Mesenchymal stem cell (in vitro differentiated cells and primary cell): ENCODE data around the gene DNAJA4.

ENCODE experiments used
- DNase-seq: peaks from one replicate; pipeline ENCODE4 v3.0.0-alpha.2; 2013
- H2AFZ ChIP-seq: one replicate; pipeline ENCODE4 v1.6.1; 2013; ENCODE audit warnings: low read depth, mild to moderate bottlenecking, control low read depth, inconsistent platforms, low read length, moderate library complexity
- H2AK5ac ChIP-seq: 2 replicates; pipeline ENCODE4 v1.6.1; 2013; ENCODE audit warnings: low read length, moderate library complexity, mild to moderate bottlenecking, inconsistent platforms; ENCODE audit not compliant: severe bottlenecking
- H2BK120ac ChIP-seq: one replicate; pipeline ENCODE4 v1.6.1; 2013; ENCODE audit warnings: low read depth, mild to moderate bottlenecking, inconsistent platforms, low read length, moderate library complexity
- H2BK12ac ChIP-seq, 2 experiments: one replicate each; pipeline ENCODE4 v1.6.1; 2013; ENCODE audit warnings: inconsistent platforms in 2 of 2, low read length in 2 of 2, mild to moderate bottlenecking in 2 of 2, moderate library complexity in 2 of 2, control low read depth in 1 of 2
- H2BK15ac ChIP-seq: one replicate; pipeline ENCODE4 v1.6.1; 2013; ENCODE audit warnings: mild to moderate bottlenecking, low read depth, inconsistent platforms; ENCODE audit not compliant: poor library complexity, severe bottlenecking
- H2BK5ac ChIP-seq: 2 replicates; pipeline ENCODE4 v1.6.1; 2013; ENCODE audit warnings: low read depth, mild to moderate bottlenecking, low read length, control low read depth, inconsistent platforms; ENCODE audit not compliant: poor library complexity, severe bottlenecking
- H3K14ac ChIP-seq, 2 experiments: one replicate each; pipeline ENCODE4 v1.6.1; 2013; ENCODE audit warnings: inconsistent platforms in 2 of 2, low read length in 2 of 2, control low read depth in 1 of 2, mild to moderate bottlenecking in 1 of 2, moderate library complexity in 1 of 2
- H3K18ac ChIP-seq, 2 experiments: one replicate each; pipeline ENCODE4 v1.6.1; 2013; ENCODE audit warnings: inconsistent platforms in 2 of 2, low read length in 2 of 2, control low read depth in 1 of 2, low read depth in 1 of 2, mild to moderate bottlenecking in 1 of 2
- H3K23ac ChIP-seq, 2 experiments: one replicate each; pipeline ENCODE4 v1.6.1; 2013; ENCODE audit warnings: inconsistent platforms in 2 of 2, low read length in 2 of 2, mild to moderate bottlenecking in 2 of 2, moderate library complexity in 2 of 2, control low read depth in 1 of 2
- H3K27ac ChIP-seq: 2 replicates; pipeline ENCODE4 v1.5.1; 2013; ENCODE audit warnings: mild to moderate bottlenecking, moderate library complexity, low read length, control low read depth, inconsistent platforms; ENCODE audit not compliant: poor library complexity, severe bottlenecking
- H3K27me3 ChIP-seq, 2 experiments: 2 replicates each; pipeline versions ENCODE4 v1.6.1 to v1.7.0; 2013; ENCODE audit warnings: low read length in 2 of 2, mild to moderate bottlenecking in 2 of 2, moderate library complexity in 2 of 2, control low read depth in 1 of 2, inconsistent platforms in 1 of 2; ENCODE audit not compliant: control insufficient read depth in 1 of 2, insufficient read depth in 1 of 2
- H3K36me3 ChIP-seq, 2 experiments: 2 replicates each; pipeline versions ENCODE4 v1.6.1 to v1.7.0; 2013; ENCODE audit warnings: low read length in 2 of 2, control low read depth in 1 of 2, inconsistent platforms in 1 of 2, low read depth in 1 of 2, mild to moderate bottlenecking in 1 of 2; ENCODE audit not compliant: insufficient read depth in 2 of 2, control insufficient read depth in 1 of 2
- H3K4ac ChIP-seq, 2 experiments: one replicate each; pipeline ENCODE4 v1.6.1; 2013; ENCODE audit warnings: inconsistent platforms in 2 of 2, low read length in 2 of 2, mild to moderate bottlenecking in 2 of 2, moderate library complexity in 2 of 2, control low read depth in 1 of 2, low read depth in 1 of 2
- H3K4me1 ChIP-seq: 2 replicates; pipeline ENCODE4 v1.6.1; 2013; ENCODE audit warnings: low read depth, low read length, control low read depth; ENCODE audit not compliant: control insufficient read depth, insufficient read depth
- H3K4me2 ChIP-seq: 2 replicates; pipeline ENCODE4 v1.6.1; 2013; ENCODE audit warnings: low read length, mild to moderate bottlenecking, inconsistent platforms; ENCODE audit not compliant: poor library complexity, severe bottlenecking
- H3K4me3 ChIP-seq, 2 experiments: 2 replicates each; pipeline versions ENCODE4 v1.5.1 to v1.7.0; 2013; ENCODE audit warnings: low read length in 2 of 2, mild to moderate bottlenecking in 2 of 2, control low read depth in 1 of 2, low read depth in 1 of 2; ENCODE audit not compliant: insufficient read depth in 1 of 2
- H3K79me1 ChIP-seq: replicated peaks from 2 replicates; pipeline ENCODE4 v1.6.1; 2013; ENCODE audit warnings: mild to moderate bottlenecking, control low read depth, low read length, inconsistent platforms; ENCODE audit not compliant: poor library complexity, severe bottlenecking
- H3K9ac ChIP-seq: 2 replicates; pipeline ENCODE4 v1.7.0; 2013; ENCODE audit warnings: mild to moderate bottlenecking, low read length, moderate library complexity
- H3K9me3 ChIP-seq: 2 replicates; pipeline ENCODE4 v1.7.0; 2013; ENCODE audit warnings: mild to moderate bottlenecking, low read length; ENCODE audit not compliant: control insufficient read depth
- H4K8ac ChIP-seq: one replicate; pipeline ENCODE4 v1.6.1; 2013; ENCODE audit warnings: inconsistent platforms, mild to moderate bottlenecking, low read length, moderate library complexity
- H4K91ac ChIP-seq: one replicate; pipeline ENCODE4 v1.6.1; 2013; ENCODE audit warnings: mild to moderate bottlenecking, low read length, inconsistent platforms
- WGBS: methylation state at CpG from one replicate; pipeline ENCODE4 v1.1.7; 2013; ENCODE audit warnings: mixed read lengths; 5-methylcytosine and 5-hydroxymethylcytosine counted together

Gene DNAJA4

GRCh38 chr15:78234515-78235040 lies 29.8 kb upstream of the DNAJA4 start, which contains the start of gene ACSBG1:
Gene ACSBG1, minus strand, starts transcription at chr15:78234565. Its CDS starts 64 bp downstream, at chr15:78234501.
- Histone ChIP-seq H3K18ac (no peak within 1 kb of the TSS), H2BK15ac (no peak within 1 kb of the TSS), H3K9ac (no peak within 1 kb of the TSS), H3K4me1 (no peaks in the 10 kb centered on the region), H2AFZ (no peak within 1 kb of the TSS), H3K14ac (no peak within 1 kb of the TSS), H2BK5ac (no peak within 1 kb of the TSS), H3K4me2 (no peak within 1 kb of the TSS), H3K9me3 (no peaks in the 10 kb centered on the region), H3K27me3 (peaks cover 28 to 72% of the 10 kb centered on the region in 2 experiments), H4K8ac (no peak within 1 kb of the TSS), H4K91ac (no peak within 1 kb of the TSS), H3K23ac (no peak within 1 kb of the TSS), H3K27ac (no peak within 1 kb of the TSS), H3K79me1 (no peaks in the 10 kb centered on the region), H2AK5ac (no peak within 1 kb of the TSS), H3K36me3 (no peaks in the 10 kb centered on the region), H3K4ac (no peak within 1 kb of the TSS), H2BK12ac (no peak within 1 kb of the TSS), H3K4me3 (no peak within 1 kb of the TSS), H2BK120ac (no peak within 1 kb of the TSS)
- WGBS: 75% methylated on average over 5 of the region's 6 CpGs
- DNase-seq: no peak

GRCh38 chr15:78236491-78236890 lies 27.9 kb upstream of the DNAJA4 start:
- WGBS: 87% methylated on average over 6 of the region's 6 CpGs
- Histone ChIP-seq H2BK5ac (no peak overlapping the region), H2AFZ (no peak overlapping the region), H3K9me3 (no peaks in the 10 kb centered on the region), H3K27me3 (peaks cover 22 to 59% of the 10 kb centered on the region in 2 experiments), H3K4ac (no peak overlapping the region), H3K27ac (no peak overlapping the region), H3K9ac (no peak overlapping the region), H3K14ac (no peak overlapping the region), H3K4me2 (no peak overlapping the region), H3K23ac (no peak overlapping the region), H3K18ac (no peak overlapping the region), H4K91ac (no peak overlapping the region), H3K4me3 (no peak overlapping the region), H2AK5ac (no peak overlapping the region), H2BK15ac (no peak overlapping the region), H2BK120ac (no peak overlapping the region), H3K79me1 (no peaks in the 10 kb centered on the region), H3K36me3 (no peaks in the 10 kb centered on the region), H4K8ac (no peak overlapping the region), H3K4me1 (peaks cover 2% of the 10 kb centered on the region), H2BK12ac (no peak overlapping the region)
- DNase-seq: no peak

DNA sequence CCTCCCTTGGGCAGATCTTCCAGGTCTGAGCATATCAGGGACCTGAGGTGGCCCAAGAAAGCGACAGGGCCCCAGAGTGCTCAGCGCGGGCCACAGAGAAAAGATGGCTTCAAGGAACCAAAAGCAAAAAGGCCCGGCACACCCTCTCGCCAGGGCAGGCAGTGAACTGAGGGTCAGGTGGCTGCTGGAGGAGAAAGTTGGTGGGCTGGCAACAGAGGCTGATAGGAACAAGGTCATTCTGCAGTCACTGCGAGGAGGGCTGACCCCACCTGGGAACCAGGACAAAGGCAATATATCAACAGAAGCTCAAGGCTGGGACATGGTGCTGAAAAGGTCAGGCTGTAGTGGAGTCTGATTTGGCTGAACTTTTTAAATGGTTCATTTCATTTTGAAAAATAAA lies 27.2 kb upstream of the DNAJA4 start:
- WGBS: 85% methylated on average over 6 of the region's 6 CpGs
- Histone ChIP-seq H2BK120ac (no peak overlapping the region), H2BK15ac (no peak overlapping the region), H3K27ac (no peak overlapping the region), H3K4me1 (peaks cover 2% of the 10 kb centered on the region), H2BK12ac (no peak overlapping the region), H3K18ac (no peak overlapping the region), H3K4me3 (no peak overlapping the region), H2AFZ (no peak overlapping the region), H3K9me3 (no peaks in the 10 kb centered on the region), H3K23ac (no peak overlapping the region), H2BK5ac (no peak overlapping the region), H3K4me2 (no peak overlapping the region), H3K27me3 (peaks cover 22 to 59% of the 10 kb centered on the region in 2 experiments), H3K9ac (no peak overlapping the region), H3K14ac (no peak overlapping the region), H2AK5ac (no peak overlapping the region), H3K4ac (no peak overlapping the region), H4K8ac (no peak overlapping the region), H3K36me3 (no peaks in the 10 kb centered on the region), H4K91ac (no peak overlapping the region), H3K79me1 (no peaks in the 10 kb centered on the region)
- no peak for DNase-seq

GRCh38 chr15:78239811-78240210 lies 24.6 kb upstream of the DNAJA4 start:
- Histone ChIP-seq H2BK5ac (no peak overlapping the region), H3K18ac (no peak overlapping the region), H4K91ac (no peak overlapping the region), H2BK120ac (no peak overlapping the region), H3K27me3 (peaks cover 5 to 57% of the 10 kb centered on the region in 2 experiments), H3K4me2 (no peak overlapping the region), H3K14ac (no peak overlapping the region), H3K27ac (no peak overlapping the region), H3K9me3 (no peaks in the 10 kb centered on the region), H2BK15ac (no peak overlapping the region), H3K4me3 (no peak overlapping the region), H3K4me1 (peaks cover 14% of the 10 kb centered on the region), H3K36me3 (no peaks in the 10 kb centered on the region), H2BK12ac (no peak overlapping the region), H2AK5ac (no peak overlapping the region), H3K4ac (no peak overlapping the region), H2AFZ (no peak overlapping the region), H3K9ac (no peak overlapping the region), H3K79me1 (no peaks in the 10 kb centered on the region), H4K8ac (no peak overlapping the region), H3K23ac (no peak overlapping the region)
- 89% methylated on average over 5 of the region's 5 CpGs for WGBS
- no peak for DNase-seq
